Body of pancreas (tissue), 4 donors: ENCODE measurements around the gene KCNQ5.

Experiments used
- CTCF ChIP-seq, 7 experiments: fragments of 450-650 bp in 4 of 7; fragments of 200-600 bp in 3 of 7; sonication (generic) in 3 of 7; IDR thresholded peaks; one replicate each; pipeline ENCODE4 v1.5.1; 2016 to 2019; ENCODE audit warnings: antibody characterized with exemption in 7 of 7
- POLR2A ChIP-seq, 3 donors: fragments of 450-650 bp; IDR thresholded peaks; one replicate each; pipeline ENCODE4 v1.6.1; 2016; ENCODE audit warnings: antibody characterized with exemption in 3 of 3, mild to moderate bottlenecking in 2 of 3

- TF ChIP-seq POLR2A (IDR thresholded peaks at IDR 0.05) (no peak), CTCF (IDR thresholded peaks at IDR 0.05) (no peak)
Measured at GRCh38 chr6:72677740-72678139, 55.9 kb downstream of the KCNQ5 start.
